ENCODE results near the gene NTM.

The NTM gene

DNA sequence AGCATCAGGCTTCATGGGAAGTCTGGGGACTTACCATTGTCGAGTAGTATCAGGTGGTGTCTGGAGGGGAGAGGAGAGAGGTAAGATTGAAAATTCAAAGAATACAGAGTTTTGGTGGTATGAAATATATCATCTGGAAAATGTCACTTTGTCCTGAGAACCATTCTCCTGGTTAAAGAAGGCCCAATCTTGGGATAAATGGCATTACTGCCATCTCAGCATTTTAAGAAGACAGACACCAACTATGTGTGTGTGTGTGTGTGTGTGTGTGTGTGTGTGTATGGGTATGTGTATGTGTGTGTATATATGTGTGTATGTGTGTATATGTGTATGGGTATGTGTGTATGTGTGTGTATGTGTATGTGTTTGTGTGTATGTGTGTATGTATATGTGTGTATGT is 673.3 kb downstream of the NTM start:
- no peak overlapping the region for H3K27ac ChIP-seq
- TF ChIP-seq, protein P1, sequence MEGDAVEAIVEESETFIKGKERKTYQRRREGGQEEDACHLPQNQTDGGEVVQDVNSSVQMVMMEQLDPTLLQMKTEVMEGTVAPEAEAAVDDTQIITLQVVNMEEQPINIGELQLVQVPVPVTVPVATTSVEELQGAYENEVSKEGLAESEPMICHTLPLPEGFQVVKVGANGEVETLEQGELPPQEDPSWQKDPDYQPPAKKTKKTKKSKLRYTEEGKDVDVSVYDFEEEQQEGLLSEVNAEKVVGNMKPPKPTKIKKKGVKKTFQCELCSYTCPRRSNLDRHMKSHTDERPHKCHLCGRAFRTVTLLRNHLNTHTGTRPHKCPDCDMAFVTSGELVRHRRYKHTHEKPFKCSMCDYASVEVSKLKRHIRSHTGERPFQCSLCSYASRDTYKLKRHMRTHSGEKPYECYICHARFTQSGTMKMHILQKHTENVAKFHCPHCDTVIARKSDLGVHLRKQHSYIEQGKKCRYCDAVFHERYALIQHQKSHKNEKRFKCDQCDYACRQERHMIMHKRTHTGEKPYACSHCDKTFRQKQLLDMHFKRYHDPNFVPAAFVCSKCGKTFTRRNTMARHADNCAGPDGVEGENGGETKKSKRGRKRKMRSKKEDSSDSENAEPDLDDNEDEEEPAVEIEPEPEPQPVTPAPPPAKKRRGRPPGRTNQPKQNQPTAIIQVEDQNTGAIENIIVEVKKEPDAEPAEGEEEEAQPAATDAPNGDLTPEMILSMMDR (conservative IDR thresholded peaks at IDR 0.05): no peak

DNA sequence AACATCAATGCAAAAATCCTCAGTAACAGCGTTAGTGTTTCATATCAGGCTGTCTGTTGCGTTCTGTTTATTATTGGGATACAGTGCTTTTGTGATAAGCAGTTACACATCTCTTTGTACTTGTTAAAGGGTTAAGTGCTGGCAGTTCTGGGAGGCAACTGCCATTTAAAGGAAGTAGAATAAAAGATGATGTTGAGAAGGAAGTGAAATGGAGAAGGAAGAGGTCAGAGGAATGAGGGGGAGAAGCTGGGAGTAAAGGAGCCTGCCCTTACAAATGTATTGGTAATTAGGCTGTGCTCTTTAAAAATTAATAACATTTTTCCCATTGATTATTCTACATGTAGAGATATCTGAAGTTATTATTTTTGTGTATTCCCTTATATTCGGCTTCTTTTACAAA is 674.7 kb downstream of the NTM start:
- no peak overlapping the region for H3K27ac ChIP-seq
- TF ChIP-seq, protein P1 (conservative IDR thresholded peaks at IDR 0.05): no peak

DNA sequence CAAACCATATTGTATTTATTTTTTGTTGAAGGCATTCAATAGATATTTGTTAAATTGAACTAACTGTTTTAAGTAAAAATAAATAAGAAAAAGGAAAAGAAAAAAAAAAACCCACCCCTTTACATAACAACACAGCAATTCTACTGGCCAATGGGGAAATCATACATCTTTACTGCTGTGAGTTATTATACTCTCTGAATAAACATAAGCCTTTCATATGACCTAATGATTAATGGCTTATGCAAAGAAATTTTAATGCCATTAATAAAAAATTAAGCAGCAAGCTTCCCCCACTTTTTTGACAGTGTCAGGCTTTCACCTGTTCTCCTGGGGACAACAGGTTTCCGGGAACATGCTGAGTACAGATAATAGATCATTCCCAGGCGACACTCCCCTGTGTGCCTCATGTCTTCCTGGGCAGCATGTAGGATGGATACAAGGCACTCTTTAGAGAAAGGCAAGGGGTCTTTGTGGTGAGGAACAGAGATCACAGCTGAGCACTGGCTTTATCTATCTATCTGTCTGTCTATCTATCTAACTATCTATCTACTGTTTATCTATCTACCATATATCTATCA is 676.0 kb downstream of the NTM start:
- TF ChIP-seq, protein P1 (conservative IDR thresholded peaks at IDR 0.05): no peak

DNA sequence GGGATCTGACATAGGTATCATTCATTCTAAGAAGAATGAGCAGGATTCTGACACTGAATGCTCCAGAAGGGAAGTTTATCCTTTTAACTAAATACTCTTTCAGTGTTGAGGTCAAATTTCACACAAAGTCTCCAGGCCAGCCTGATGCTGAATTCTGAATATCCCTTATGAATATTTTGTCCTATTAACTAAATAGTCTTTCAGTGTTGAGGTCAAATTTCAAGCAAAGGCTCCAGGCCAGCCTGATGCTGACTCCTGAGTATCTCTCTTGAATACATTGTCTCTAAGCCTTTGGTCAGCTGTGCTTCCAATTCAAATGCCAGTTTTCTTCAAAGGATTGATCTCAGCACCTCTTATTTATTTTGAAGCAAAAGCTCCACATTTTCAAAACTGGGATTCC is 676.8 kb downstream of the NTM start:
- TF ChIP-seq, protein P1 (conservative IDR thresholded peaks at IDR 0.05): no peak
- no peak overlapping the region for H3K27ac ChIP-seq

More for the DNA sequence above, 676.0 kb downstream of the NTM start:
- no peak overlapping the region for H3K27ac ChIP-seq

DNA sequence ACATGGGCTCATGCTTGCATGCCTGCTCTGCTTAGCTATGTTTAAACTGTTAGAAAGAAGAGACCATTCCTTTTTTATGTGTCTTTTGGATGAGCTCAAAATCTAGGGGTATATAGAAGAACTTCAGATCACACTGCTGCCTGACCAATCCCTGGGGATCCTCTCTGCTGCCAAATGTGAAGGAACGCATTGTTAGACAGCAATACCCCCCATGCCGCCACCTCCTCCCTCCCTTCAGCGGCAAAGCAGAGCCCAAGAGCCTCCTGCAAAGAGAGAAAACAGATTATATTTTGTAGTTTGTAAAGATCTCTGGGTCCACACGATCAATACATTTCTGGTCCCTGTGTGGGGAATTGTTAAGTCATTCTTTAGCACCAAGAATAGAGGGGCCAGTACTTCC is 677.6 kb downstream of the NTM start:
- no peak overlapping the region for H3K27ac ChIP-seq
- TF ChIP-seq, protein P1 (conservative IDR thresholded peaks at IDR 0.05): no peak

DNA sequence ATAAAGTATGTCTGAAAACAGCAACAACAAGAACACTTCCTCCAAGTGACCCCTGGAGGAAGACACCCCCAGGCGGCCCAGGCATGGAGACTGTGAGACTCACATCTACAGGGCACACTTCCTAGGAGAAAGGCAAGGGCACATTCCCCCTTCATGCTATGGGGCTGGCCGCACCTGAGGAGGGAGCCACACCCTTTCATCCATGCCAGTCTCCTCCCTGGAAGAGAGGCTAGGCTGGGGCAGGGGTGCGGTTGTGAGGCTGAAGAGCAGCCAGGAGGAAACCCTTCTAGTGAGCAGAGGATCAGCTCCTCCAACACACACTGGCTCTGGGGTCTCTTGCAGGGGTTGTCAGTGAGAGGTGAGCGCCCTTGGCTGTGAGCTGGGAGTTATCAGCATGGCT is 678.8 kb downstream of the NTM start:
- TF ChIP-seq, protein P1 (conservative IDR thresholded peaks at IDR 0.05): no peak
- H3K27ac ChIP-seq: no peak overlapping the region

DNA sequence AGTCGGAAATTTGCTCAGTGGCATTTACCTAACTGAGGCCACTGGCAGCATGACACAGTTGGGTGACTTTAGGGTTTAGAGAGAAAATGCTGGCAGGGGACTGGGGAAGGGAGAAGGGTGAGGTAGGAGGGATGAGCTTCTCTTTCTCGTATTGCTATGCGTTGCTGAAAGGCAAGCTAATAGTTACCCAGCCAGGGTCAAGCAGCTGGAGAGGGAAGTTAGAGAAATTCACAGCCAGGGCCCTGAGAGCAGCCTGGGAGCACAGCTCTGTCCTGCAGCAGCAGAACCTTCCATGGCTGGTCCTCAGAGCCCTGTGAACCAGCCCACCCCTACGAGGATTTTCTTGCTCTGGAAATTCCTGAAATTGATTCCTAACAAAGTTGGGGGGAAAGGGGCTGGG is 679.6 kb downstream of the NTM start:
- TF ChIP-seq, protein P1 (conservative IDR thresholded peaks at IDR 0.05): no peak
- no peak overlapping the region for H3K27ac ChIP-seq

All from VCaP (cell line).